Activated naive CD4-positive, alpha-beta T cell treated with anti-CD3 and anti-CD28 coated beads for 36 hours (primary cell): Measurements from ENCODE around the gene PLCE1. TPM values are rescaled to one million over a fixed set of nuclear protein-coding genes. Genes with fewer than 3 reads are reported as not detected.
A peak's percentile ranks its signal among the peaks of the same experiment; 100 is the strongest.
"Not testable (repeated sequence)": the region's sequence is repeated elsewhere in the genome, so short reads cannot be mapped to it uniquely, and the experiment has no call there.

ENCODE experiments used
- CTCF ChIA-PET: fragments of 350-600 bp; sonication (Branson Sonifier 250); formaldehyde crosslinking; loops from one replicate; lab custom pipeline; 2021; ENCODE audit warnings: antibody characterized with exemption; lab: Charles Lee
- DNase-seq: peaks from one replicate; pipeline ENCODE4 v3.0.0-alpha.2; 2020
- H3K27ac Mint-ChIP-seq: one replicate; pipeline ENCODE4 v1.8.0; 2021; ENCODE audit warnings: mild to moderate bottlenecking, mixed read lengths
- H3K27me3 Mint-ChIP-seq: one replicate; pipeline ENCODE4 v1.8.0; 2021; ENCODE audit warnings: low read depth, mixed read lengths
- H3K36me3 Mint-ChIP-seq: one replicate; pipeline ENCODE4 v1.8.0; 2021; ENCODE audit warnings: low read depth, mixed read lengths
- H3K4me1 Mint-ChIP-seq: one replicate; pipeline ENCODE4 v1.8.0; 2021; ENCODE audit warnings: low read depth, mixed read lengths
- H3K4me3 Mint-ChIP-seq: one replicate; pipeline ENCODE4 v1.8.0; 2021; ENCODE audit warnings: mild to moderate bottlenecking, moderate library complexity, mixed read lengths
- H3K9me3 Mint-ChIP-seq: one replicate; pipeline ENCODE4 v1.8.0; 2021; ENCODE audit warnings: mixed read lengths
- intact Hi-C: fragments of 100-400 bp; cut with micrococcal nuclease; formaldehyde crosslinking; loops from one replicate; pipeline ENCODE4 v1.15.1; 2023
- total RNA-seq, 2 experiments: library from RNA; stranded (reverse); gene quantifications; one replicate each; pipeline ENCODE4 v1.2.3, GENCODE V29; 2021

Gene PLCE1
- total RNA-seq, 2 experiments from 2014 or later, result 0.05 TPM; not detected in 1

GRCh38 chr10:93968540-93968945 lies 25.2 kb upstream of the PLCE1 start:
- no peaks in the 10 kb centered on the region for H3K27me3 Mint-ChIP-seq
- DNase-seq, result no peak
- no peak overlapping the region for H3K27ac Mint-ChIP-seq
- H3K36me3 Mint-ChIP-seq, result no peaks in the 10 kb centered on the region
- no peaks in the 10 kb centered on the region for H3K9me3 Mint-ChIP-seq
- intact Hi-C loops, result no loop called here
- no peaks in the 10 kb centered on the region for H3K4me1 Mint-ChIP-seq
- H3K4me3 Mint-ChIP-seq, result no peak overlapping the region
- CTCF ChIA-PET, result no interaction called here

GRCh38 chr10:93970433-93971010 lies 23.2 kb upstream of the PLCE1 start:
- H3K36me3 Mint-ChIP-seq, H3K4me3 Mint-ChIP-seq, DNase-seq, H3K27me3 Mint-ChIP-seq, intact Hi-C loops, H3K27ac Mint-ChIP-seq, H3K9me3 Mint-ChIP-seq, H3K4me1 Mint-ChIP-seq, CTCF ChIA-PET: not testable (repeated sequence)

- intact Hi-C loops, result no loop called here
- no peak overlapping the region for H3K4me3 Mint-ChIP-seq
- H3K27me3 Mint-ChIP-seq, result no peaks in the 10 kb centered on the region
- no peak for DNase-seq
- no peaks in the 10 kb centered on the region for H3K4me1 Mint-ChIP-seq
- CTCF ChIA-PET, result interaction anchor here (1.1 kb wide), 1 partner anchor 11 kb away, joined by 3 read pairs; no protein-coding TSS in a partner anchor
- H3K36me3 Mint-ChIP-seq, result no peaks in the 10 kb centered on the region
- no peak overlapping the region for H3K27ac Mint-ChIP-seq
- no peaks in the 10 kb centered on the region for H3K9me3 Mint-ChIP-seq
Observed at GRCh38 chr10:93973748-93974445, 19.8 kb upstream of the PLCE1 start.

DNA sequence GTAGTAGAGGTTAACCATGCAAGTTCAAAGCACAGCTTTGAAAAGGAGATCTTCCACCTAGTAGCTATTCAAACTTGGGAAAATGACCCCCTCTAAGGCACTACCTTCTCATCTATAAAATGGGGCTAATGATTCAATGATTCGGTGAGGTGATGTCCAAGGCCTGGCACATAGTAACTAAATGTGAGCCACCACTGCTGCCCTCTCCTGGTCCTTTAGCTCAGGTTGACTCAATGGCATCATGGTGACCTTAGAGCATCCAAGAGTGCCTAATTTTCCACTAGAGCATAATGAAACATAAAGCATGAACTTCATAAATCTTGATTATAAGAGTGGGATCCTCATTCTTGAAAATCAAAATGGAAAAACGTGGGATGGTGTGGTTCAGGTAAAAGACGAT lies 16.3 kb upstream of the PLCE1 start:
- CTCF ChIA-PET, result no interaction called here
- intact Hi-C loops, result no loop called here
- no peaks in the 10 kb centered on the region for H3K4me1 Mint-ChIP-seq
- H3K4me3 Mint-ChIP-seq, result no peak overlapping the region
- no peaks in the 10 kb centered on the region for H3K36me3 Mint-ChIP-seq
- H3K27ac Mint-ChIP-seq, result no peak overlapping the region
- DNase-seq, result no peak
- H3K27me3 Mint-ChIP-seq, result no peaks in the 10 kb centered on the region
- no peaks in the 10 kb centered on the region for H3K9me3 Mint-ChIP-seq

- Mint-ChIP-seq H3K4me3 (no peak overlapping the region), H3K27me3 (no peaks in the 10 kb centered on the region), H3K4me1 (no peaks in the 10 kb centered on the region), H3K36me3 (no peaks in the 10 kb centered on the region), H3K27ac (no peak overlapping the region), H3K9me3 (no peaks in the 10 kb centered on the region)
- CTCF ChIA-PET, result no interaction called here
- intact Hi-C loops, result no loop called here
- DNase-seq, result no peak
Observed at GRCh38 chr10:93980486-93980885, 13.2 kb upstream of the PLCE1 start.

GRCh38 chr10:93991114-93991513 lies 2.6 kb upstream of the PLCE1 start:
- Mint-ChIP-seq H3K36me3 (no peaks in the 10 kb centered on the region), H3K4me3 (no peak overlapping the region), H3K9me3 (no peaks in the 10 kb centered on the region), H3K27me3 (peaks cover 46% of the 10 kb centered on the region), H3K27ac (no peak overlapping the region), H3K4me1 (no peaks in the 10 kb centered on the region)
- no peak for DNase-seq
- intact Hi-C loops, result no loop called here
- CTCF ChIA-PET, result no interaction called here

DNA sequence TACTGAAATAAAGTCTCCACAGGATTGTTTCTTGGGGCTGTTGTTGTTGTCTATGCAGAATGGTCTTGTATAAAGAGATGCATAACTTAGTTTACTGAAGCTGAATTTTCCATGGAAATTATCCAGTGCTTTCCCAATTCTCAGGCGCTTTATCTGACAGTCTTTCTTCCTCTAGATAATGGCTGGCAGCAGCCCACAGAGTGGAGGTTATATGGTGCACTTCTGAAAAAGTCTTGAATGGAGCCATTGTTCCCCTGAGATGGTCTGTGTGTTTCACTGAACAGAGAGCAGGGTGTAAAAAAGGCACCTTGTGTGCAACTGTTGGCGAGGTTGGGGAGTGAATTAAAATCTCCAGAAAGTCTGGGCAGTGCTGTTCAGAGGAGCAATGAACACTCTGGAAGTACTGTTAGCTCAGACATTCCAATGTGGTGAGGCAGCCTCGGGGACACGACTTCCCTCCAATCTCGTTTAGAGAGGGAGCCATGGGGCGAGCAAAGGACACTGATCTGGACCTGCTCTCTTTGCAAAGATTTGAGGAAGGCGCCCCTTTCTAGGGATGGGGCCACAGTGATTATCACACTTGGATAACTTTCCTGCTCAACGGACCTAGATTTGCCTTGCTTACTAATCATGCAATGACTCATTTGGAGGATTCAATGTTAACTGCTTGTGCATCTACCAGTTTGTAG lies 2.0 kb upstream of the PLCE1 start:
- CTCF ChIA-PET, result no interaction called here
- no peak overlapping the region for H3K27ac Mint-ChIP-seq
- peaks cover 50% of the 10 kb centered on the region for H3K27me3 Mint-ChIP-seq
- no peaks in the 10 kb centered on the region for H3K9me3 Mint-ChIP-seq
- no peaks in the 10 kb centered on the region for H3K4me1 Mint-ChIP-seq
- DNase-seq, result no peak
- intact Hi-C loops, result no loop called here
- H3K36me3 Mint-ChIP-seq, result no peaks in the 10 kb centered on the region
- H3K4me3 Mint-ChIP-seq, result no peak overlapping the region

DNA sequence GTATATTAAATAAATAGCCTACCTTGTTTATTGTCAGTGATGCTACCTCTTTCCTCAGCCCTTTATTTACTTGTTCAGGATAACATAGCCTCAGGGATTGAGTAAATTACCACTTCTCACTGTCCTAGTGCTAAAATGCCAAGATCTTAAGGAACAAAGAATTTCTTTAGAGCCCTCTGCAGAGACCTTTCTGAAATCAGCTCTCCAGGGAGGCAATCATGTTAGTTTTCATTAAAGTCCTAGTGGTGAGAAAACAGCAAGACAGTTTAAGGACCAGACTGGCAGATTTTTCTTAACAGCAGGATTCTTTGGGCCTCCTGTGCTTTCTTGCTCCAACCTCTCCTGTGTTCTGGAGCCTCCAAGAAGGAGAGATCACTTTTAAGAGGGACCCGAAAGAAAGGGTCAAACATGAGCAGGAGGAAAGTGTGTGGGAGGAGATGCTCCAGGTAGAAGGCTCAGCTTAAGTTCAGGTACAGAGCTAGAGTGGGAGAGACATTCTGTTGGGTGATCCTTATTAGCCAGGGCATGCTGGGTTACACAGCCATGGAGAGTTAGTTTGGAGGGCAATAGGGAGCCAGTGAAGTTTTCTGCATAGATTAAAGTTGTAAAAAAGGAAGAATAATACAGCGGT lies 1.2 kb upstream of the PLCE1 start:
- H3K9me3 Mint-ChIP-seq, result no peaks in the 10 kb centered on the region
- intact Hi-C loops, result no loop called here
- H3K4me1 Mint-ChIP-seq, result no peaks in the 10 kb centered on the region
- no peak overlapping the region for H3K27ac Mint-ChIP-seq
- no peak for DNase-seq
- CTCF ChIA-PET, result no interaction called here
- H3K27me3 Mint-ChIP-seq, result peaks cover 45% of the 10 kb centered on the region
- H3K4me3 Mint-ChIP-seq, result no peak overlapping the region
- H3K36me3 Mint-ChIP-seq, result no peaks in the 10 kb centered on the region

DNA sequence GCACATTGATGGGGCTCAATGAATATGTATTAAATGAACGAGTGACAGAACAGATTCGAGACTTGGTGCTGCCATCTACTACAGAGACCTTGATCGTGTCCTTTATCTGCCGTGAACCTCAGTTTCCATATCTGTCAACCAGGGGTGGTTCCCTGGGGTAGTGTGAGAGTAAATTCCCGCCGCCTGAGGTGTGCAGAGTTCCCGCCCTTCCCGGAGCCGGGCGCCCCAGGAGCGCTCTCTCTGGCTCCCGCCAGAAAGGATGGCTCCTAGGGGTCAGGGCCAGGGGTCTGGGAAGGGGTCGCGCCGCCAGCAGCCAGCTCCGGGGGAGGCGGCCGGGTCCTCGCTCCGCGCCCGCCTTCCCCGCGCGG lies 333 bp upstream of the PLCE1 start:
- peaks cover 48% of the 10 kb centered on the region for H3K27me3 Mint-ChIP-seq
- H3K36me3 Mint-ChIP-seq, result no peaks in the 10 kb centered on the region
- DNase-seq, result no peak
- intact Hi-C loops, result no loop called here
- H3K27ac Mint-ChIP-seq, result no peak overlapping the region
- no peak overlapping the region for H3K4me3 Mint-ChIP-seq
- H3K9me3 Mint-ChIP-seq, result no peaks in the 10 kb centered on the region
- CTCF ChIA-PET, result no interaction called here
- no peaks in the 10 kb centered on the region for H3K4me1 Mint-ChIP-seq

- no peak for DNase-seq
- Mint-ChIP-seq H3K27ac (no peak overlapping the region), H3K4me1 (no peaks in the 10 kb centered on the region), H3K27me3 (peaks cover 48% of the 10 kb centered on the region), H3K9me3 (no peaks in the 10 kb centered on the region), H3K4me3 (peak overlapping the region; percentile 13), H3K36me3 (no peaks in the 10 kb centered on the region)
- intact Hi-C loops, result no loop called here
- CTCF ChIA-PET, result no interaction called here
Observed at GRCh38 chr10:93994438-93994801, 689 bp downstream of the PLCE1 start.

- Mint-ChIP-seq H3K4me3 (no peak overlapping the region), H3K36me3 (no peaks in the 10 kb centered on the region), H3K4me1 (no peaks in the 10 kb centered on the region), H3K27me3 (peaks cover 49% of the 10 kb centered on the region), H3K27ac (no peak overlapping the region), H3K9me3 (no peaks in the 10 kb centered on the region)
- intact Hi-C loops, result no loop called here
- no peak for DNase-seq
- CTCF ChIA-PET, result interaction anchor here (0.6 kb wide), 1 partner anchor 231 kb away, joined by 3 read pairs; no protein-coding TSS in a partner anchor
Observed at GRCh38 chr10:93995182-93995581, 1.5 kb downstream of the PLCE1 start.

GRCh38 chr10:93995598-93996271 lies 2.0 kb downstream of the PLCE1 start:
- no peak overlapping the region for H3K4me3 Mint-ChIP-seq
- H3K9me3 Mint-ChIP-seq, result no peaks in the 10 kb centered on the region
- H3K27me3 Mint-ChIP-seq, result peaks cover 49% of the 10 kb centered on the region
- no peaks in the 10 kb centered on the region for H3K4me1 Mint-ChIP-seq
- no peak overlapping the region for H3K27ac Mint-ChIP-seq
- H3K36me3 Mint-ChIP-seq, result no peaks in the 10 kb centered on the region
- DNase-seq, result no peak
- intact Hi-C loops, result no loop called here
- CTCF ChIA-PET, result interaction anchor here (0.6 kb wide), 1 partner anchor 230 kb away, joined by 3 read pairs; no protein-coding TSS in a partner anchor
